Vagina (tissue), 2 donors: ENCODE results near the gene TACR1. TPM values are rescaled to one million over a fixed set of nuclear protein-coding genes. Genes with fewer than 3 reads are reported as not detected.

Experiments
- DNase-seq, 2 donors: peaks; one replicate each; pipeline ENCODE4 v3.0.0-alpha.2; 2017; ENCODE audit errors: extremely low spot score in 2 of 2
- H3K27ac ChIP-seq: fragments of 200-600 bp; sonication (generic); one replicate; pipeline ENCODE4 v1.5.1; 2019
- H3K27me3 ChIP-seq: fragments of 200-600 bp; sonication (generic); one replicate; pipeline ENCODE4 v1.5.1; 2019
- H3K36me3 ChIP-seq, 2 donors: fragments of 200-600 bp; sonication (generic); one replicate each; pipeline ENCODE4 v1.5.1; 2017 to 2019
- H3K4me1 ChIP-seq: fragments of 200-600 bp; sonication (generic); one replicate; pipeline ENCODE4 v1.5.1; 2019
- H3K4me3 ChIP-seq, 2 donors: fragments of 200-600 bp; sonication (generic); 1 replicate in 1 of 2; 2 replicates in 1 of 2; pipeline ENCODE4 v1.5.1; 2016 to 2019
- H3K9me3 ChIP-seq: fragments of 200-600 bp; sonication (generic); one replicate; pipeline ENCODE4 v1.5.1; 2019
- CTCF ChIP-seq, 3 experiments: fragments of 450-650 bp in 2 of 3; fragments of 200-600 bp in 1 of 3; sonication (generic) in 1 of 3; IDR thresholded peaks; one replicate each; pipeline ENCODE4 v1.5.1; 2017 to 2019; ENCODE audit warnings: antibody characterized with exemption in 3 of 3, mild to moderate bottlenecking in 2 of 3, moderate library complexity in 2 of 3
- POLR2A ChIP-seq, 2 donors: fragments of 450-650 bp; IDR thresholded peaks; one replicate each; pipeline ENCODE4 v1.6.1; 2017; ENCODE audit warnings: antibody characterized with exemption in 2 of 2, mild to moderate bottlenecking in 2 of 2, moderate library complexity in 2 of 2
- POLR2AphosphoS5 ChIP-seq, 2 donors: sonication (generic); formaldehyde crosslinking; IDR thresholded peaks; one replicate each; pipeline ENCODE4 v1.9.0; 2017; ENCODE audit warnings: antibody characterized with exemption in 2 of 2, mild to moderate bottlenecking in 2 of 2, low read depth in 1 of 2; ENCODE audit not compliant: insufficient read depth in 1 of 2
- intact Hi-C: fragments of 100-400 bp; cut with DNase I; formaldehyde crosslinking; loops from one replicate; pipeline ENCODE4 v1.15.1; 2023
- total RNA-seq: library from RNA; depleted of rRNA; stranded (reverse); fragments of >200 nt; gene quantifications from one replicate; pipeline ENCODE4 v1.2.3, GENCODE V29; 2016

TACR1 gene
- total RNA-seq, 1 donor from 2014 or later, result 8.3 TPM

- no peak for TF ChIP-seq POLR2A (IDR thresholded peaks at IDR 0.05)
- no peak for TF ChIP-seq POLR2AphosphoS5 (IDR thresholded peaks at IDR 0.05; ENCODE audit: insufficient read depth in 1 of 2, low read depth in 1 of 2)
- no peak for TF ChIP-seq CTCF (IDR thresholded peaks at IDR 0.05)
- H3K4me1 ChIP-seq, result no peaks in the 10 kb centered on the region
- no peaks in the 10 kb centered on the region for H3K9me3 ChIP-seq
- H3K27me3 ChIP-seq, result no peaks in the 10 kb centered on the region
- intact Hi-C loops, result no loop called here
- no peak overlapping the region for H3K27ac ChIP-seq
- no peaks in the 10 kb centered on the region for H3K36me3 ChIP-seq
- DNase-seq, result peak in 1 of 2 donors; percentile 42
- H3K4me3 ChIP-seq, result no peak overlapping the region
Measured at GRCh38 chr2:75023666-75024455, 175.5 kb downstream of the TACR1 start.

- no peak overlapping the region for H3K27ac ChIP-seq
- H3K4me1 ChIP-seq, result no peaks in the 10 kb centered on the region
- intact Hi-C loops, result no loop called here
- H3K27me3 ChIP-seq, result no peaks in the 10 kb centered on the region
- no peaks in the 10 kb centered on the region for H3K9me3 ChIP-seq
- no peak for DNase-seq
- TF ChIP-seq POLR2A (IDR thresholded peaks at IDR 0.05) (no peak), POLR2AphosphoS5 (IDR thresholded peaks at IDR 0.05; ENCODE audit: insufficient read depth in 1 of 2, low read depth in 1 of 2) (no peak), CTCF (IDR thresholded peaks at IDR 0.05) (no peak)
- no peaks in the 10 kb centered on the region for H3K36me3 ChIP-seq
- H3K4me3 ChIP-seq, result no peak overlapping the region
Measured at GRCh38 chr2:75022516-75022915, 176.8 kb downstream of the TACR1 start.

- Histone ChIP-seq H3K27ac (no peak overlapping the region), H3K4me1 (no peaks in the 10 kb centered on the region), H3K9me3 (no peaks in the 10 kb centered on the region), H3K4me3 (no peak overlapping the region), H3K36me3 (no peaks in the 10 kb centered on the region), H3K27me3 (no peaks in the 10 kb centered on the region)
- TF ChIP-seq POLR2AphosphoS5 (IDR thresholded peaks at IDR 0.05; ENCODE audit: insufficient read depth in 1 of 2, low read depth in 1 of 2), result no peak
- no peak for TF ChIP-seq CTCF (IDR thresholded peaks at IDR 0.05)
- no peak for TF ChIP-seq POLR2A (IDR thresholded peaks at IDR 0.05)
- DNase-seq, result no peak
- intact Hi-C loops, result no loop called here
Measured at GRCh38 chr2:75021672-75022071, 177.6 kb downstream of the TACR1 start.

- Histone ChIP-seq H3K36me3 (no peaks in the 10 kb centered on the region), H3K27ac (no peak overlapping the region), H3K4me1 (no peaks in the 10 kb centered on the region), H3K27me3 (no peaks in the 10 kb centered on the region), H3K4me3 (no peak overlapping the region), H3K9me3 (no peaks in the 10 kb centered on the region)
- DNase-seq, result peak in 1 of 2 donors; percentile 77
- intact Hi-C loops, result no loop called here
- TF ChIP-seq POLR2AphosphoS5 (IDR thresholded peaks at IDR 0.05; ENCODE audit: insufficient read depth in 1 of 2, low read depth in 1 of 2), result no peak
- no peak for TF ChIP-seq CTCF (IDR thresholded peaks at IDR 0.05)
- TF ChIP-seq POLR2A (IDR thresholded peaks at IDR 0.05), result no peak
Measured at GRCh38 chr2:75020476-75020875, 178.8 kb downstream of the TACR1 start.

- TF ChIP-seq POLR2A (IDR thresholded peaks at IDR 0.05) (no peak), CTCF (IDR thresholded peaks at IDR 0.05) (no peak), POLR2AphosphoS5 (IDR thresholded peaks at IDR 0.05; ENCODE audit: insufficient read depth in 1 of 2, low read depth in 1 of 2) (no peak)
- H3K4me1 ChIP-seq, result no peaks in the 10 kb centered on the region
- no peak overlapping the region for H3K27ac ChIP-seq
Measured at GRCh38 chr2:75019790-75020189, 179.5 kb downstream of the TACR1 start.

More at GRCh38 chr2:75019790-75020189, 179.5 kb downstream of the TACR1 start:
- no peak for DNase-seq
- Histone ChIP-seq H3K36me3 (no peaks in the 10 kb centered on the region), H3K4me3 (no peak overlapping the region), H3K27me3 (no peaks in the 10 kb centered on the region), H3K9me3 (no peaks in the 10 kb centered on the region)
- intact Hi-C loops, result no loop called here
